Nephron (organoid): Measurements from ENCODE around the gene FIP1L1.

Source experiments
- H3K27ac Mint-ChIP-seq, 3 experiments: 2 replicates each; pipeline ENCODE4 v1.8.0; 2020; ENCODE audit warnings: mixed read lengths in 3 of 3, mild to moderate bottlenecking in 2 of 3, moderate library complexity in 1 of 3
- H3K27me3 Mint-ChIP-seq: 2 replicates; pipeline ENCODE4 v1.8.0; 2021; ENCODE audit warnings: low read depth, mild to moderate bottlenecking, moderate library complexity, mixed read lengths
- H3K36me3 Mint-ChIP-seq: 2 replicates; pipeline ENCODE4 v1.8.0; 2020; ENCODE audit warnings: low read depth, mixed read lengths
- H3K4me1 Mint-ChIP-seq: 2 replicates; pipeline ENCODE4 v1.8.0; 2020; ENCODE audit warnings: mixed read lengths
- H3K4me3 Mint-ChIP-seq, 3 experiments: 2 replicates each; pipeline ENCODE4 v1.8.0; 2020; ENCODE audit warnings: mild to moderate bottlenecking in 3 of 3, mixed read lengths in 3 of 3, moderate library complexity in 2 of 3
- H3K9me3 Mint-ChIP-seq: 2 replicates; pipeline ENCODE4 v1.8.0; 2020; ENCODE audit warnings: mixed read lengths
- TF ChIP-seq, protein P1 (sequence below), 3 experiments: fragments of 200-600 bp; sonication (generic); IDR thresholded peaks; one replicate each; pipeline ENCODE4 v1.5.0; 2021; ENCODE audit warnings: antibody characterized with exemption in 3 of 3; ENCODE audit not compliant: unreplicated experiment in 3 of 3

Gene FIP1L1

DNA sequence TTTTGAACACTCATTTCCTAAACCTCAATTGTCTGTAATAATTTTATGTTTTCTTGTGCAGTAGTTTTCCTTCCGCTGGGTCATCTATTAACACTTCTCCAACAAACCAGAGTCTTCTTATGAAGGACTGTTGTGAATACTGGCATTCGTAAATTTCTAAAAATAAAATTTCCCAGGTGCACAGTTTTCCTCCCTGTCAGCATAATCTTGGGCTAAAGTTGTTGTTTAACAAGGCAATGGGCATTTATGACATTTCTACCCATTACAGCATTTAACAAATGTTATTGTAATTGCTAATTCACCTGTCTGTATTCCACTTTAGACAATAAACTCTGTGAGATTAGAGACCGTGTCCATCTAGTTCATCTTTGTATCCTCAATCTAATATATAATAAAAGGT lies 12.8 kb upstream of the FIP1L1 start:
- peaks cover 41% of the 10 kb centered on the region for H3K4me1 Mint-ChIP-seq
- H3K27ac Mint-ChIP-seq: no peak overlapping the region
- peaks cover 24% of the 10 kb centered on the region for H3K27me3 Mint-ChIP-seq
- TF ChIP-seq, protein P1, sequence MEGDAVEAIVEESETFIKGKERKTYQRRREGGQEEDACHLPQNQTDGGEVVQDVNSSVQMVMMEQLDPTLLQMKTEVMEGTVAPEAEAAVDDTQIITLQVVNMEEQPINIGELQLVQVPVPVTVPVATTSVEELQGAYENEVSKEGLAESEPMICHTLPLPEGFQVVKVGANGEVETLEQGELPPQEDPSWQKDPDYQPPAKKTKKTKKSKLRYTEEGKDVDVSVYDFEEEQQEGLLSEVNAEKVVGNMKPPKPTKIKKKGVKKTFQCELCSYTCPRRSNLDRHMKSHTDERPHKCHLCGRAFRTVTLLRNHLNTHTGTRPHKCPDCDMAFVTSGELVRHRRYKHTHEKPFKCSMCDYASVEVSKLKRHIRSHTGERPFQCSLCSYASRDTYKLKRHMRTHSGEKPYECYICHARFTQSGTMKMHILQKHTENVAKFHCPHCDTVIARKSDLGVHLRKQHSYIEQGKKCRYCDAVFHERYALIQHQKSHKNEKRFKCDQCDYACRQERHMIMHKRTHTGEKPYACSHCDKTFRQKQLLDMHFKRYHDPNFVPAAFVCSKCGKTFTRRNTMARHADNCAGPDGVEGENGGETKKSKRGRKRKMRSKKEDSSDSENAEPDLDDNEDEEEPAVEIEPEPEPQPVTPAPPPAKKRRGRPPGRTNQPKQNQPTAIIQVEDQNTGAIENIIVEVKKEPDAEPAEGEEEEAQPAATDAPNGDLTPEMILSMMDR (IDR thresholded peaks at IDR 0.05; ENCODE audit: unreplicated experiment in 3 of 3): no peak
- peak overlapping the region; percentile 93 to 96 (median 95) for H3K4me3 Mint-ChIP-seq
- no peaks in the 10 kb centered on the region for H3K36me3 Mint-ChIP-seq
- no peaks in the 10 kb centered on the region for H3K9me3 Mint-ChIP-seq

DNA sequence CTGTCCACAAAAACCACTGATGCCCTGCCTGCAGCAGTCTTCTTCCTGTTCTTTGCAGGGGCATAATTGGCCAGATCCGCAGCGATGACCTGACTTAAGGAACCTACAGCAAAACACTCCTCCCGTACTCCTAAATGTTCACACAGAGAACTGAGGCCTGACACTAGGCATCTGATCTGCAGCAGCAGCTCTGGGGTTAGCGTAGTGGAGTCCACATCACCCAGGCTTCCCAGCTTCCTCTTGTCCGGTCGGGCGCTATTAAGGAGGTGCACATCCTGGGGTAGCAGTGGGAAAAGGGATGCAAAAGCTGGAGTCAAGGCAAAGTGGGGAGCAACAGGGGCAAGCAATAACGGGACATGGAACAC lies 12.3 kb upstream of the FIP1L1 start:
- H3K9me3 Mint-ChIP-seq: no peaks in the 10 kb centered on the region
- peaks cover 41% of the 10 kb centered on the region for H3K4me1 Mint-ChIP-seq
- H3K27ac Mint-ChIP-seq: peak overlapping the region in 2 of 3 experiments; percentile 16 to 49
- no peaks in the 10 kb centered on the region for H3K36me3 Mint-ChIP-seq
- peaks cover 29% of the 10 kb centered on the region for H3K27me3 Mint-ChIP-seq
- peak overlapping the region; percentile 93 to 96 (median 95) for H3K4me3 Mint-ChIP-seq
- TF ChIP-seq, protein P1 (IDR thresholded peaks at IDR 0.05; ENCODE audit: unreplicated experiment in 3 of 3): no peak

DNA sequence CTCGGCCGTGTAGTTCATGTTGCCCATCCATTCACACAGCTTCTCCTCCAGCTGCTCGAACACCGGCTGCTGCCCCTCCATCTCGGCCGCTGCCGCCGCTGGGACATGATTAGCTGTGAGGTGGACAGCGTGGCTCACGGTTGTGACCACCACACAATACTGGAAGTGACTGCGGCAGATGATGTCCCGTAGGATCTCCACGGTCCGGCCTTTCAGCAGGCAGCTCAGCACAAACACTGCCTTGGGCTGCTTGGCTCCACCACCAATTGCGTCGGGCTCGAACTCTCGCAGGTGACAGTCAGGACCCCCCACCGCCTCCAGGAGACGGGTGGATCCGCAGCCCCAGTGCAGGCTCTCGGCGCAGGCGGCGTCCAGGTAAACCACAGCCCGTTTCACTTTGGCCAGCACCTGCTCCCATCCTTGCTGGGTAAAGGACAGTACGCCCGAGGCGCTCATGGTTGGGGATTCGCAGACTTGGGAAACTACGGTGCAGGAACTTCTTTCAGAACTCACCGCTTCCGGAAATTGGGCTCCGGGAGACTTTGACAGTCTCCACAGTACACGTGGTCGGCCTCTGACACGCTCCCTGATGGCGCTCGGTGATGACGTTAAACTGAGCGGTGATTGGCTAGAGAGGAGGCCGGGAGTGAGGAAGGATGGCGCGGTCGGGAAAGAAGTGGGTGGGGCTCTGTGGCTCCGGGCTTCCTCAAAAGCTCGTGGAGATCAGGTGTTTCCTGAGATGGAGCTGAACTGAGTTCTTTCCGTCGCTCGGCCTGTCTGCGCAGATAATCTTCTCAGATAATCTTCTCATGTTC lies 11.7 kb upstream of the FIP1L1 start, which contains the start of gene SCFD2:
Gene SCFD2 (minus strand): TSS at position 576 of the 815 bp plus-strand sequence.
- Mint-ChIP-seq H3K36me3 (no peaks in the 10 kb centered on the region), H3K4me3 (peak within 1 kb of the TSS; percentile 93 to 96 (median 95)), H3K27me3 (peaks cover 33% of the 10 kb centered on the region), H3K27ac (peak within 1 kb of the TSS; percentile 83 to 97 (median 92)), H3K4me1 (peaks cover 39% of the 10 kb centered on the region), H3K9me3 (no peaks in the 10 kb centered on the region)
- TF ChIP-seq, protein P1 (IDR thresholded peaks at IDR 0.05; ENCODE audit: unreplicated experiment in 3 of 3): no peak

DNA sequence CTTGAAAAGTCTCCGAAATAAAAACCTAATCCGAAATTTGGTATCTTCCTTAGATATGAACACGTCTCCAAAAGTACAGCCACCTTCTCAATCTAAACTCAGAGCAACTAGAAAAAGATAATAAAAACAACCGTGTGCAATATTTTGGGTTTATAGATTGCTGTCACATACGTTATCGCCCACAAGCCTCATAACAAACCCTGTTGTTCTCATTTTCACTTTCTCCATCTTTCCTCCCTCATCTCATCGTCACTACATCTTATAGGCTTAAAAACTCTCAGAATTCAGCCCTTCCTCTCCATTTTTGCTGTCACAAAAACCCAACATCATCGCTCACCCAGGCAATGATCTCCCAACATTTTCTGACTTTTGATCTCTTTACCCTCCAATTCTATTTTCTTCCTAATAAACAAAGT lies 11.1 kb upstream of the FIP1L1 start:
- Mint-ChIP-seq H3K36me3 (no peaks in the 10 kb centered on the region), H3K27ac (peak overlapping the region; percentile 83 to 97 (median 92)), H3K9me3 (no peaks in the 10 kb centered on the region), H3K4me3 (peak overlapping the region; percentile 93 to 96 (median 95)), H3K4me1 (peaks cover 35% of the 10 kb centered on the region), H3K27me3 (peaks cover 36% of the 10 kb centered on the region)
- TF ChIP-seq, protein P1 (IDR thresholded peaks at IDR 0.05; ENCODE audit: unreplicated experiment in 3 of 3): no peak

DNA sequence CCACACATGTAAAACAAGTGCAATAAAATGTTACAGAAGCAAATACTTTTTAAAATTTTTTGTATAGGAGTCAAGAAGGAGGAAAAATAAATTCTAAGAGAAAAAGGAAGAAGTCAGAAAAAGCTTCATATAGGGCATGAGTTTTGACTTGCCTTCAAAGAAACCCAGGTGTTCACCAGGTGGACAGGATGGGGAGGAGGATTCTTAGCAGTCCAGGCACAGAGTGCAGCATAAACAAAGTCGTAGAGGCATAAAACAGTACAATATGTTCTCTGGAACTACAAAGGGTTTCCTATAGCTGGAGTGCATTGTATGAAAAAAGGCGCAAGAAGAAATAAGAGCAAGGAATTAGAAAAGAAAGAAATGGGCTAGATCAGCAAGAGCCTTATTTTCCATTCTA lies 9.7 kb upstream of the FIP1L1 start:
- Mint-ChIP-seq H3K27me3 (peaks cover 43% of the 10 kb centered on the region), H3K4me1 (peaks cover 24% of the 10 kb centered on the region), H3K27ac (no peak overlapping the region), H3K4me3 (no peak overlapping the region), H3K9me3 (no peaks in the 10 kb centered on the region), H3K36me3 (no peaks in the 10 kb centered on the region)
- TF ChIP-seq, protein P1 (IDR thresholded peaks at IDR 0.05; ENCODE audit: unreplicated experiment in 3 of 3): no peak

DNA sequence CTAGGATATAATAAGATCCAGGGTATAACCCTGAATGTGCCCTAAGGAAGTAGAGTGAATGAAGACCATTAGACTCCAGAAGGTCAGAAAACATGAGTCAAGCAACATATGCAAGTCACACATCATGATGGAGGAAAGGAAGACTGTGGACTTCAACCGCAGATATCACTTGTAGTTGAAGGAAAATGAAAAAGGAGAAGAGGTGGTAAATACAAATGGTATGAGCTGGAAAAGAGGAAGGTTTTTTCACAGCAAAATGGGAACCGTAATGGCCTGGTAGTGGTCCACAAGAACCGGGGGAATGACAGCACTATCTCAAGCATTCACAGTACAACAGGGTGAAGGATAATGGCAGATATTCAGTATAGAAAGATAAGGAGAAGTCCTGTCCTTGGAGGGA lies 6.4 kb upstream of the FIP1L1 start:
- Mint-ChIP-seq H3K36me3 (no peaks in the 10 kb centered on the region), H3K4me1 (peaks cover 7% of the 10 kb centered on the region), H3K4me3 (no peak overlapping the region), H3K27me3 (peaks cover 41% of the 10 kb centered on the region), H3K9me3 (no peaks in the 10 kb centered on the region), H3K27ac (no peak overlapping the region)
- TF ChIP-seq, protein P1 (IDR thresholded peaks at IDR 0.05; ENCODE audit: unreplicated experiment in 3 of 3): no peak
